ENCODE results near the gene AWAT1.

AWAT1 gene

DNA sequence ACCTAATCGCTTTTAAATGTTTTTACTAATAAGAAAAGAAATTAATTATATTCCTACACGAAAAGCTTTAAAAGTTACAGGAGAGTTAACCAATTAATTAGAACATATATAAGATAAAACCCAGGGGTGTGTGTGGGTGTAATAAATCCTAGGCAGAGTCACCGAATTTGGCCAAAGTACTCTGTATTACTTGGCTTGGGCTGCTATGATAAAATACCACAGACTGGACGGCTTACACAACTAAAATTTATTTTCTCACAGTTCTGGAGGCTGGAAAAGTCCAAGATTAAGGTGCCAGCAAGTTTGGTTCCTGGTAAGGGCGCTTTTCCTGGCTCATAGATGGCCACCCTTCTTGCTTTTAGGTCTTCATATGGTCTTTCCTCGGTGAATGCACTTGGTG lies 10.4 kb downstream of the AWAT1 start:
- no peaks in the 10 kb centered on the region for H3K36me3 Mint-ChIP-seq (ENCODE audit: low read depth)
- peaks cover 4% of the 10 kb centered on the region for H3K9me3 Mint-ChIP-seq
- H3K4me1 Mint-ChIP-seq = no peaks in the 10 kb centered on the region
- no peak overlapping the region for H3K4me3 Mint-ChIP-seq
- TF ChIP-seq, protein P1, sequence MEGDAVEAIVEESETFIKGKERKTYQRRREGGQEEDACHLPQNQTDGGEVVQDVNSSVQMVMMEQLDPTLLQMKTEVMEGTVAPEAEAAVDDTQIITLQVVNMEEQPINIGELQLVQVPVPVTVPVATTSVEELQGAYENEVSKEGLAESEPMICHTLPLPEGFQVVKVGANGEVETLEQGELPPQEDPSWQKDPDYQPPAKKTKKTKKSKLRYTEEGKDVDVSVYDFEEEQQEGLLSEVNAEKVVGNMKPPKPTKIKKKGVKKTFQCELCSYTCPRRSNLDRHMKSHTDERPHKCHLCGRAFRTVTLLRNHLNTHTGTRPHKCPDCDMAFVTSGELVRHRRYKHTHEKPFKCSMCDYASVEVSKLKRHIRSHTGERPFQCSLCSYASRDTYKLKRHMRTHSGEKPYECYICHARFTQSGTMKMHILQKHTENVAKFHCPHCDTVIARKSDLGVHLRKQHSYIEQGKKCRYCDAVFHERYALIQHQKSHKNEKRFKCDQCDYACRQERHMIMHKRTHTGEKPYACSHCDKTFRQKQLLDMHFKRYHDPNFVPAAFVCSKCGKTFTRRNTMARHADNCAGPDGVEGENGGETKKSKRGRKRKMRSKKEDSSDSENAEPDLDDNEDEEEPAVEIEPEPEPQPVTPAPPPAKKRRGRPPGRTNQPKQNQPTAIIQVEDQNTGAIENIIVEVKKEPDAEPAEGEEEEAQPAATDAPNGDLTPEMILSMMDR (IDR thresholded peaks at IDR 0.05; ENCODE audit: unreplicated experiment in 3 of 3) = no peak
- no peak overlapping the region for H3K27ac Mint-ChIP-seq
- H3K27me3 Mint-ChIP-seq (ENCODE audit: low read depth) = no peaks in the 10 kb centered on the region

DNA sequence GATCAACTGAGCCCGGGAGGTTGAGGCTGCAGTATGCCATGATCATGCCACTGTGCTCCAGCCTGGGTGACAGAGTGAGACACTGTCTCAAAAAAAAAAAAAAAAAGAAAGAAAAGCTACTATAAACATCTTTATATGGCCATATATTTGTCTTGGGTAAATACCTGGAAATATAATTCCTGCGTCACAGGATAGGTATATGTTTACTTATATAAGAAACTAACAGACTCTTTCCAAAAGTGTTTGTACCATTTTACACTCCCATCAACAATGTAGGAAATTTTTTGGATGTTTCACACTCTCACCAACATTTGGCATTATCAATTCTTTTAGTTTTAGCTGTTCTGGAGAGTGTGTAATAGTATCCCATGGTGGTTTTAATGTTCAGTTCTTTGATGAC lies 12.8 kb downstream of the AWAT1 start:
- Mint-ChIP-seq H3K27ac (no peak overlapping the region), H3K4me1 (no peaks in the 10 kb centered on the region), H3K36me3 (ENCODE audit: low read depth) (no peaks in the 10 kb centered on the region), H3K9me3 (peaks cover 2% of the 10 kb centered on the region), H3K27me3 (ENCODE audit: low read depth) (no peaks in the 10 kb centered on the region), H3K4me3 (no peak overlapping the region)
- TF ChIP-seq, protein P1 (IDR thresholded peaks at IDR 0.05; ENCODE audit: unreplicated experiment in 3 of 3) = no peak

DNA sequence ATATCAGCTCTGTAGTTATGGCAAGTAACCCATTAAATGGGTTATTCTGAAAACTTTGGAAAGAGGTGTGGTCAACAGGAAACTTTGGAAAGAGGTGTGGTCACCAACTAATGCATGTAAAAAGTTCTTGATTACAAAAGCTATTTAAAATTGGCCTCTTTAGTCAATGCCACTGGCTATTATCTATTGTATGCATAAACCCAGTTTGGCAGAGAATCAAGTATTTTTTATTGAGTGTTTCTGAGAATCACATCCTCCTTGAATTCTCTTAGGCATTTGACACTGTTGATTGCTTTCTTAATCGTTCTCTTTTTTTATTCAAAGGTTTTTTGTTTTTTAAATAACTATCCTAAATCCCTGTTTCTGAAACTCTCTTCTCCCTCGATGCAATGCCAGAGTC lies 18.0 kb downstream of the AWAT1 start:
- H3K4me3 Mint-ChIP-seq = no peak overlapping the region
- TF ChIP-seq, protein P1 (IDR thresholded peaks at IDR 0.05; ENCODE audit: unreplicated experiment in 3 of 3) = no peak

DNA sequence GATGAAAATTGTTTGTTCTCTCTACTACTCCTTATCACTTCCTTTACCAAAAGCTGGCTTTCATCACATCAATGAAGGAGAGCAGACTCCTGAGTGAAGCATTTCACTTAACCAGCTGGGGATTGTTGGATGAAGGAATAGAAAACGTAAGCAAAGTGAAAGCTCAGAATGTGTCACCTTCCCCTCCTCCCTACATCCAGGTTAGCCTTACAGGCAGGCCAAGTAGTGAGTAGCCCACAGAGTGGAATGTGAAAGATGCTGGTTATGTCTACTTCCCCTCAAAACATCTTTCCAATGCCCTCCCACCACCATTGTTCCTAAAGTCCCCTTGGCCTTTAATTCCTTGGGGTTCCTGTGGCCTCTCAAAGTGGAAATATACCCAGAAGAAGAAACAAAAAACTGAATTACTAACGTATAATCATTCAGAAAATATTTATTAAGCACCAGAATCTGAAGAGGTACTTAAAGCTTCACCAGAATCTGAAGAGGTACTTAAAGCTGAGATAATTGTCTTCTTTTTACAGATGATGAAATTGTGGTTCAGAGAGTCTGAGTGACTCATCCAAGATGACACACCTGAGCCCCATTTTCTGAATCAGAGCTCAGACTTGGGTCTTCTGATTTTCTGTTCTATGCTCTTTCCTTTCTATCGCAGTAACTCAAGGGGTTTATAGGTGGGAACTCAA lies 19.1 kb downstream of the AWAT1 start:
- no peak overlapping the region for H3K27ac Mint-ChIP-seq
- H3K9me3 Mint-ChIP-seq = peaks cover 2% of the 10 kb centered on the region
- H3K36me3 Mint-ChIP-seq (ENCODE audit: low read depth) = no peaks in the 10 kb centered on the region
- no peaks in the 10 kb centered on the region for H3K27me3 Mint-ChIP-seq (ENCODE audit: low read depth)
- no peak overlapping the region for H3K4me3 Mint-ChIP-seq
- TF ChIP-seq, protein P1 (IDR thresholded peaks at IDR 0.05; ENCODE audit: unreplicated experiment in 3 of 3) = no peak
- H3K4me1 Mint-ChIP-seq = no peaks in the 10 kb centered on the region

More for the DNA sequence above, 18.0 kb downstream of the AWAT1 start:
- Mint-ChIP-seq H3K36me3 (ENCODE audit: low read depth) (no peaks in the 10 kb centered on the region), H3K27me3 (ENCODE audit: low read depth) (no peaks in the 10 kb centered on the region), H3K4me1 (no peaks in the 10 kb centered on the region), H3K27ac (no peak overlapping the region), H3K9me3 (peaks cover 2% of the 10 kb centered on the region)

DNA sequence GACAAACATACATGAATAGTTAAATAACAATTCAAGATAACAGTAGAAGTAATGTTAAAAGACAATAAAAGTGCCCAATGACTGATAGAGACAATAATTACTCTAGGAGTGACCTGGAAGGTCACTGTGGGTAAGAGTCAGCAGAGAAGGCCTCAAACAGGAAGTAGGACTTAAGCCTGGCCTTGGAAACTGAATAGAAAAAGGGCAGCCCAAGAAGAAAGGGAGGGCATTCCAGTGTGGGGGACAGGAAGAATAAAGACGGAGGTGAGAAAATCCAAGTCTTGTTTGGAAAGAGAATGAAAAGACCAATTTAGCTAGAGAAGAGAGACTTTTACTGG lies 19.6 kb downstream of the AWAT1 start:
- TF ChIP-seq, protein P1 (IDR thresholded peaks at IDR 0.05; ENCODE audit: unreplicated experiment in 3 of 3) = no peak
- H3K4me3 Mint-ChIP-seq = no peak overlapping the region
- peaks cover 2% of the 10 kb centered on the region for H3K9me3 Mint-ChIP-seq
- H3K27ac Mint-ChIP-seq = no peak overlapping the region
- H3K27me3 Mint-ChIP-seq (ENCODE audit: low read depth) = no peaks in the 10 kb centered on the region
- H3K4me1 Mint-ChIP-seq = no peaks in the 10 kb centered on the region
- H3K36me3 Mint-ChIP-seq (ENCODE audit: low read depth) = no peaks in the 10 kb centered on the region

DNA sequence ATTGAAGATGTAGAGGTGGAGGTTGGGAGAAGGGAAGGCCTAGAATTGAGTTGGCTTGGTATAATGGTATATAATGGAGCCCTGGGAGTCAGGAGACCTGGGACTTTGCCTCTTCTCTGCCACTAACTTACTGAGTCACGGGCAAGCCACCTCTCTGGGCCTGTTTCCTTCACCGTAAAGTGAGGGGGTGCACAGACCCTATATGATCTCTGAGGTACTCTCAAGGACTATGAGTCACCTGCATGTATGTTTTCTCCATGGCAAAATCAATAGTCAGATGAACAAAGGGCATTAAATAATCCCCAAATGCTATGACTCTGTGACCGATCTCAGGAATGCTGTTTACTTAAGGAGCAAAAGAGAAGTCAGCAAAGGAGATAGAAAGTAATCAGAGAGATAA lies 20.5 kb downstream of the AWAT1 start:
- H3K27ac Mint-ChIP-seq = no peak overlapping the region
- H3K4me1 Mint-ChIP-seq = no peaks in the 10 kb centered on the region
- H3K36me3 Mint-ChIP-seq (ENCODE audit: low read depth) = no peaks in the 10 kb centered on the region
- H3K4me3 Mint-ChIP-seq = no peak overlapping the region
- H3K9me3 Mint-ChIP-seq = peaks cover 3% of the 10 kb centered on the region
- no peaks in the 10 kb centered on the region for H3K27me3 Mint-ChIP-seq (ENCODE audit: low read depth)
- TF ChIP-seq, protein P1 (IDR thresholded peaks at IDR 0.05; ENCODE audit: unreplicated experiment in 3 of 3) = no peak

All from nephron (organoid).